Regular cardiac myocyte (primary cell): ENCODE data around the gene ERFE. TPM values are rescaled to one million over a fixed set of nuclear protein-coding genes. Genes with fewer than 3 reads are reported as not detected.

Source experiments
- total RNA-seq: library from RNA; depleted of rRNA; stranded (reverse); fragments of >200 nt; gene quantifications from 2 replicates; pipeline ENCODE4 v1.2.3, GENCODE V29; 2014

The ERFE gene, protein sequence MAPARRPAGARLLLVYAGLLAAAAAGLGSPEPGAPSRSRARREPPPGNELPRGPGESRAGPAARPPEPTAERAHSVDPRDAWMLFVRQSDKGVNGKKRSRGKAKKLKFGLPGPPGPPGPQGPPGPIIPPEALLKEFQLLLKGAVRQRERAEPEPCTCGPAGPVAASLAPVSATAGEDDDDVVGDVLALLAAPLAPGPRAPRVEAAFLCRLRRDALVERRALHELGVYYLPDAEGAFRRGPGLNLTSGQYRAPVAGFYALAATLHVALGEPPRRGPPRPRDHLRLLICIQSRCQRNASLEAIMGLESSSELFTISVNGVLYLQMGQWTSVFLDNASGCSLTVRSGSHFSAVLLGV
- 1.2 and 2.8 TPM in 2 replicates for total RNA-seq

DNA sequence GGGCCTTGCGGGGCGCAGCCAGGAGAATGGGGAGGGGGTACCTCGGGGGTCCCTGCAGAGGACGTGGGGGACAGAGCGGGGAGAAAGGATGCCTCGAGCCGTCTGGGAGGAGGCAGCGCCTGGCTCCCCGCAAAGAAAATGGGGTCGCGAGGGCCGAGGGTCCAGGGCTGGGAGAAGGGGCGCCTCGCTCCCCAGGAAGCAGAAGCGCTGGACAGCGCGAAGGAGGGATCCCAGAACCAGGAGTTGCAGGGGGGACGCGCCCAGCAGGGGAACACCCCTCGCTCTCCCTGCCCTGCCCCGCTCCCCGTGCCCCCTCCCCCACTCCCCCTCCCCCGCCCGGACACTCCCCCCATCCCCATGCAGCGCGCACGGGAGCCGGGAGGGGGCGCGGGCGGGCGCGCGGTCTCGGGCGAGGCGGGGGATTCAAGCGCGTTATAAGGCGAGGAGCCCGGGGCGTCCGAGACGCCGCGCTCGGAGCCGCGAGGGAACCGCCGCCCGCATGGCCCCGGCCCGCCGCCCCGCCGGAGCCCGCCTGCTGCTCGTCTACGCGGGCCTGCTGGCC lies at the start of gene ERFE:
ERFE (plus strand) TSS at position 462 of the 562 bp plus-strand sequence; CDS start at position 500, 38 bp downstream.

DNA sequence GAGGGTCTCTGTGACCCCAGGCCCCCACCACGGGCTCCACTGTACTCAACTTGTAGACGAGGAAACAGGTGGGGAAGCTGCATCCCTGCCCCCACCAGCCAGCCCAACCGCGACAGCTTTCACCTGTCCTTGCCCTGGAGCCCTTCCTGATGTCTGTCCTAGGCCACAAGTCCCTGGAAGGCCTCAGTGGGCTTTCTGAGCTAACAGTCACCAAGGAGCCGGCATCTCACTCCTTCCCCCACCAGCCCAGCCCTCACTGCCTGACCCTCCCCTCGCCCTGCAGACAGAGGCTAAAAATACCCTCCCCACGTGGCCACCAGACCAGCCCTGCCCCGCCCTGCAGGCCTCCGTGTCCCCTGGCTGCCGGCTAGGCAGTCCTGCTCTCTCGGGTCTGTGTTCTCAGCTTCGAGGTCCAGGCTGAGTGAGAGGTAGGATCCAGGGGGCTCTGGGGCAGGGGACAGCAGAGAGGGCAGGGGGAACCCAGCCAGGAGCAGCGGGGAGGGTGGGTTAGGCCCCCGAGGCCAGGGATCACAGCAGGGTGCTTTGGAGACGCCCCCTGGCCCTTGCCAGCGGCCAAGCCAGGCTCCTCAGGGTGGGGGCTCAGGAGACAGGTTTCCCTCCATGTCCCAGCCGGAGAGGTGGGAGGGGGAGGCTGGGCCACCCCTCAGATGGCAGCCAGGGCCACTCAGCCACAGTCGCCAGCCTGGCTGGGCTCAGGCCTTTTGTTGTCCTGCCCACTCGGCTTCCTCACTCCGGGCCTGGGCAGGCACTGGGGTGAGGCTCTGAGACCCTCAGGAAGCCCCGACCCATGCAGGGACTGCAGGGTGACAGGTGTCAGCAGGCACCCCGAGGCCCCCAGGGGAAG lies 20.2 kb upstream of the ERFE start, which contains the start of gene KLHL30:
KLHL30 (plus strand) TSS at position 338 of the 865 bp plus-strand sequence. CDS start 2,087 bp downstream, outside the sequence.

DNA sequence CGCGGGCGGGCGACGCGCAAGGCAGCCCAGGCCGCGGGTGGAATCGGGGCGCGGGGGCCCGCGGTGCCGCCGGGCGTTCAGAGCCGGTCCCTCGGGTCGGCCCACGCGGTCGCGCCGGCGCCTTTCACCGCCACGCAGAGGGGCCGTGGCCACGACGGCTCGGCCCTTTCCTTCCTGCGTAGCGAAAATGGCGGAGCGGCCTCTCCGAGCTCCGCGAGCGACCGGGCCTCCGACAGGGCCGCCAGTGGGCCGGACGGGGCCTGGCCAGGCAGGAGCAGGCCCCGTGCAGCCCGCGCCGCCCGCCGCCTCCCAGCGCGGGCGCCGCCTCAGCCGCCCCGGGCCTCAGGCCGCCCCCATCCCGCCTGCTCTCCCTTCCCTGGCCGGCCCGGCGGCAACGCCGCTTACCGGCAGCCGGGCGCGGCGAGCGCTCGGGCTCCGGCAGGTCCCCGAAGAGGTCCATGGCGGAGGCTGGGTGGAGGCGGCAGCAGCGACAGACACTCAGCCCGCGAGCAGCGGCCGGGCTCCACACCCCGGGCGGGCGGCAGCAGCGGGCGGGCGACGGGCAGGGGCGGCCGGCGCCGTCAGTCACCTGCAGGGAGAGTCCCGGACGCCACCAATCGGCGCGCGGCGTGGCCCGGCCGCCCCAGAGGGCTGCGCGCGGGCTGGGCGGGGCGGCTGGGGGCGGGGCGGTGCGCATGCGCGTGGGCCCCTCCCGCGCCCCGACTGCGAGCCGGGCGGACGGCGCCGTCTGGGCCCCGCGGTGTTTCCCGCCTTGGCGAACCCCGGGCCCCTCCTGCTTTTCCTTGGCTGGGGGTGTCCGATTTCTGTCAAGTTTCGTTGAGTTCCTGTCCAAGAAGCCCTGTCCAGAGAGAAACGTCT lies 44.6 kb downstream of the ERFE start, which contains the start of gene ILKAP:
ILKAP (minus strand) TSS at position 602 of the 879 bp plus-strand sequence; CDS start at position 460, 142 bp downstream.

Other genes with a start within 250 kb of the ERFE start
- gene UBE2F, start 192.0 kb upstream of the ERFE start, total RNA-seq = 43.7 and 67.7 TPM in 2 replicates
- gene SCLY, start 98.0 kb upstream of the ERFE start, total RNA-seq = 8.5 and 28.0 TPM in 2 replicates
- 0.58 and 5.4 TPM in 2 replicates for gene ESPNL, start 58.6 kb upstream of the ERFE start, total RNA-seq
- 1.7 and 9.9 TPM in 2 replicates for gene KLHL30, start 20.3 kb upstream of the ERFE start, total RNA-seq
- 18.0 and 35.9 TPM in 2 replicates for gene ILKAP, start 44.7 kb downstream of the ERFE start, total RNA-seq
- 0.56 and 1.3 TPM in 2 replicates for gene HES6, start 81.1 kb downstream of the ERFE start, total RNA-seq
- gene PER2, start 129.6 kb downstream of the ERFE start, total RNA-seq = 1.3 and 2.3 TPM in 2 replicates
- 5.9 and 8.4 TPM in 2 replicates for gene TRAF3IP1, start 161.5 kb downstream of the ERFE start, total RNA-seq